ENCODE results near the gene NUP98.

DNA sequence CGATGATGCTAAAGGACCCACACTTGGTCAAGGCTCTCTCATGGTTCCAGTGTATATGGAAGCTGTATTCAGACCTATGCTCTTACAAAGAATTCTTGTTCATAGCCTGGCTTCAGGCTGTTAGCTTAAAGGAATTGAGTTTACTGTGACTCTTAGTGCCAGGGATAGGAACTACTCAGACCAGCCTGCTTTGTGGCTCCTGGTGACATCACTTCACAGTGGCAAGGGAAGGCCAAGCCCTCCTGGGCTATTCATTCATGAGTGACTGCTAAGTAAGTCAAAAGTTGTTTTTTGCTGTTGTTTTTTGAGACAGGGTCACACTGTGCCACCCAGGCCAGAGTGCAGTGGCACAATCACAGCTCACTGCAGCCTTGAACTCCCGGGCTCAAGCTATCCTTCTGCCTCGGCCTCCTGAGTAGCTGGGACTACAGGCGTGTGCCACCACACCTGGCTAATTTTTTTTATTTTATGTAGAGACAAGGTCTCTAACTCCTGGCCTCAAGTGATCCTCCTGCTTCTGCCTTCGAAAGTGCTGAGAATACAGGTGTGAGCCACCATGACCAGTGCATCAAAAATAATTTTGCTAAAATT is 165.2 kb downstream of the NUP98 start:
- TF ChIP-seq, protein P1, sequence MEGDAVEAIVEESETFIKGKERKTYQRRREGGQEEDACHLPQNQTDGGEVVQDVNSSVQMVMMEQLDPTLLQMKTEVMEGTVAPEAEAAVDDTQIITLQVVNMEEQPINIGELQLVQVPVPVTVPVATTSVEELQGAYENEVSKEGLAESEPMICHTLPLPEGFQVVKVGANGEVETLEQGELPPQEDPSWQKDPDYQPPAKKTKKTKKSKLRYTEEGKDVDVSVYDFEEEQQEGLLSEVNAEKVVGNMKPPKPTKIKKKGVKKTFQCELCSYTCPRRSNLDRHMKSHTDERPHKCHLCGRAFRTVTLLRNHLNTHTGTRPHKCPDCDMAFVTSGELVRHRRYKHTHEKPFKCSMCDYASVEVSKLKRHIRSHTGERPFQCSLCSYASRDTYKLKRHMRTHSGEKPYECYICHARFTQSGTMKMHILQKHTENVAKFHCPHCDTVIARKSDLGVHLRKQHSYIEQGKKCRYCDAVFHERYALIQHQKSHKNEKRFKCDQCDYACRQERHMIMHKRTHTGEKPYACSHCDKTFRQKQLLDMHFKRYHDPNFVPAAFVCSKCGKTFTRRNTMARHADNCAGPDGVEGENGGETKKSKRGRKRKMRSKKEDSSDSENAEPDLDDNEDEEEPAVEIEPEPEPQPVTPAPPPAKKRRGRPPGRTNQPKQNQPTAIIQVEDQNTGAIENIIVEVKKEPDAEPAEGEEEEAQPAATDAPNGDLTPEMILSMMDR (IDR thresholded peaks at IDR 0.05) = no peak
- TF ChIP-seq POLR2A (IDR thresholded peaks at IDR 0.05) = no peak

Data from ovary (tissue), 3 donors.